RCC 7860 (cell line): ENCODE data around the gene ANTXR1.

Experiments
- DNase-seq: peaks from one replicate; pipeline ENCODE4 v3.0.0-alpha.2; 2015; ENCODE audit warnings: low spot score
- FAIRE-seq: peaks from 2 replicates; lab custom pipeline; 2012; peaks lifted over from hg19 to GRCh38; lab: Jason Lieb, UNC

The ANTXR1 gene

GRCh38 chr2:69201259-69201658 is 188.3 kb downstream of the ANTXR1 start:
- DNase-seq (no peak), FAIRE-seq (no peak)

DNA sequence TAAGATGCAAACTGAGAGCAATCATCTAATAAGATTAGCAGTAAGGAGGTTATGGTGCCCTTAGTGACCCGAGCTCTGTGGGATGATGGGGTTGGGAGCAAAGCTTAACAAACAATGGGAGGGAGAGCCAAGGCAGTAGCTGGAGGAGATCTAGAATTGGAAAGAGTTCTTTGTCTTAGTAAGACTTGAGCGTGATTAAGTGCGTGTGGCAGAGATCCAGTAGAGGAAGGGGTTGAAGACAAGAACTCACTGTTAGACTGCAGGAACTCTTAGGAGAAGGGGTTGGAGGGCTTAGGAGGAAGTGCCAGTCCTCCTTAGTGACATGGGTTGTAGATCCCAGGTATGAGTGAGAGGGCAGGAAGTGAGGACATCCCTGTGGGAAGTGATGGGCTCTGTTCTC is 189.3 kb downstream of the ANTXR1 start:
- DNase-seq (no peak), FAIRE-seq (no peak)

DNA sequence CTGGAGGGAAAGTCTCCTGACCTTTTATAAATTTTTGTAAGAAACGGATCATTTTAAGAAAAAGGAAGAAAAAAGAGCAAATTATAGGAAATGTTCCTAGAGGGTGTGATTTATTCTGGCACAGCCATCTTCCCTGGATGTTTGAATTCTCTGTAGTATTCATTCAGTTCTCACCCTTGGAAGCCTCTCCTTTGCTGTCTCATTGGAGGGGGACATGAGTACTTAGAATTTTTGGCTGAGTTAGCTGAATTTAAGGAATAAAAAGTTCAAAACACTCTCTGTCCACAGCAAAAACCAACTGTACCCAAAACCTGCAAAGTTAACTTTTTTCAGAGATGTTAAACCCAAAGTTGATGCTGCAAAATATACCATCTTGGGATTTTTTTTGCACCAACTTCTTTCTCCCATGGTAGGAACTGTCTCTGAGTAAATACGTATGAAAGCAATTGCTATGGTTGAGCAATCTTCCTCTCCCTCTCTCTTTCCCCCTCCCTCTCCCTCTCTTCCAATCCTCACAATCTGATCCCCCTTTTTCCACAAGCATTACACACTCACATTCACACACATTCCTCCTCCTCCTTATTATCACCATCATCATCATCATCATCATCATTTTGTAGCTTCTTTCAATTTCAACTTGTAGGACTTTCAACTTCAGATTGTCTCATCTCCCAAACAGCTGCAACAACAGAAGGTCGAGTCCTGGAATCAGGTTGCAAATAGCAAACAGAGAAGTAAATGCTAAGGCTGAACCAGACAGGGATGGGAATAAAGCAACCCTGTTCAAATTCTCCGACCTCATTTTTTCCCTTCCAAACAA is 190.4 kb downstream of the ANTXR1 start:
- no peak for FAIRE-seq
- no peak for DNase-seq

DNA sequence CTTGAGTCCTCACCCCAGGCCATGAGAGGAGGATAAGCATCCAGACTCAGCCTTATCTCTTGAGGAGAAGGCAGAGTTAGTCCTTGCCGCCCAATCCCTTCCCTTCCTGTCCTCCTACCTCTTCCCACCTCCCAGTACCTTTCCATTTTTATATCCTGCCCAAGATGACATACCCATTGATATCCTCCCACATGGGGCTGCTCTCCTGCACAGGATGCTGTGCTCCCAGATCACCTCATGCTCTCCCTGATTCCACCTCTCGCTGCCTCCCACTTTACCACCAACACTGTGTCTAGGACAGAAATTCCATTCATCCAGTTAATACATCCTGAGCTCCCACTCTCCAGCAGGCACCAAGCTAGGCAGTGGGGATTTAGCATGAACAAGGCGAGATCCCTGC is 191.7 kb downstream of the ANTXR1 start:
- no peak for DNase-seq
- FAIRE-seq = no peak

DNA sequence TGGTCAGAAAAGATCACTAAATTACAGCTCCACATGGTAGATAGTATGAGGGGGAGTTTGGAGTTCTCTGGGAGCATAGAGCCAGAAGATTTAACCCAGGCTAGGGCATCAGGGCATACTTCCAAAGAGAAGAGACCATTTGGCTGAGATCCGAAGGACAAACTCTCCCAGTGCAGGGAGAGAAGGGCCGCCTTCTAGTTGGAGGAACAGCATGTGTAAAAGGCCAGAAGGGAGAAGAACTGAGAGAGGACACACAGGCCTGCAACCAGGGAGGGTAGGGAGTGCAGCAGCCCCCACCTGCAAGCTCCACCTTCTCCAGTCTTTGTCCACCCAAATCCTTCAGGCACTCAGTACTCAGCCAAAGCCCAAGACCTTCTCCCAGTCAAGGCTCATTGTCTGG is 192.1 kb downstream of the ANTXR1 start:
- FAIRE-seq = no peak
- DNase-seq = no peak

DNA sequence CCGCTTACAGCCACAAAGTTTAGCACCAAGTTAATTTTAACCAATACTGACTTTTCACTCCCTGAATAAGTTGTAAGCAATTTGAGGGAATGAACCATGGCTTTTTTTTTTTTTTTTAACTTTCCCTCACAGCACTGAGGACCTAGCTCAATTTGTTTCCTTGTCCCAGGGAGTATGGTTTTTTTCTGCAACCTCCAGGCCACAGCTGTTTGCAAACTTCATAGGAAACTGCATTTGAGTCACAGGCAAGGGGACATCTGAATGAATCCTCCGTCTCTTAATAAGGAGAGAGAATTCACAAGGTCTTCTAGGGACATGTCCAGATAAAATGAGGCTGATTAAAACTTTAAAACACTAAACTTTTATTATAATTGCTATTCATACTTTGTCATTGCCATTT is 192.5 kb downstream of the ANTXR1 start:
- DNase-seq = no peak
- no peak for FAIRE-seq

GRCh38 chr2:69208023-69208595 is 195.1 kb downstream of the ANTXR1 start:
- FAIRE-seq = no peak
- DNase-seq = no peak

GRCh38 chr2:69209482-69209881 is 196.5 kb downstream of the ANTXR1 start:
- DNase-seq (no peak), FAIRE-seq (no peak)

DNA sequence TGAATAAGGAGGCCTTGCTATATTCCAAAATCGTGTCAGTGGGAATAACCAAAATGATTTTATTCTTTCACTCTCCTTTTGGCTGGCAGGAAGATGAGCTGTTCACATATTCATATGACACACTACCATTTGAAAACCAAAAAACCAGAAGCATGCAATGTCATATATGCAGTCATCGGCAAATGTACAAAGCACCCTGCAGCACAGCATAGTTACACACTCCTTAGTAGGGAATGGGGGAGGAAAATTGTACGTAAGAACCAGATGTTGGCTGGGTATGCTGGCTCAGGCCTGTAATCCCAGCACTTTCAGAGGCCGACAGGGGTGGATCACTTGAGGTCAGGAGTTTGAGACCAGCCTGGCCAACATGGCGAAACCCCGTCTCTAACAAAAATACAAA is 197.4 kb downstream of the ANTXR1 start:
- FAIRE-seq (no peak), DNase-seq (no peak)

GRCh38 chr2:69211048-69211447 is 198.1 kb downstream of the ANTXR1 start:
- DNase-seq = no peak
- FAIRE-seq = no peak

GRCh38 chr2:69211686-69212085 is 198.7 kb downstream of the ANTXR1 start:
- no peak for DNase-seq
- no peak for FAIRE-seq

GRCh38 chr2:69212238-69213028 is 199.5 kb downstream of the ANTXR1 start:
- FAIRE-seq (no peak), DNase-seq (no peak)

- DNase-seq (no peak), FAIRE-seq (no peak)
Observed at GRCh38 chr2:69213201-69213600, 200.2 kb downstream of the ANTXR1 start.

DNA sequence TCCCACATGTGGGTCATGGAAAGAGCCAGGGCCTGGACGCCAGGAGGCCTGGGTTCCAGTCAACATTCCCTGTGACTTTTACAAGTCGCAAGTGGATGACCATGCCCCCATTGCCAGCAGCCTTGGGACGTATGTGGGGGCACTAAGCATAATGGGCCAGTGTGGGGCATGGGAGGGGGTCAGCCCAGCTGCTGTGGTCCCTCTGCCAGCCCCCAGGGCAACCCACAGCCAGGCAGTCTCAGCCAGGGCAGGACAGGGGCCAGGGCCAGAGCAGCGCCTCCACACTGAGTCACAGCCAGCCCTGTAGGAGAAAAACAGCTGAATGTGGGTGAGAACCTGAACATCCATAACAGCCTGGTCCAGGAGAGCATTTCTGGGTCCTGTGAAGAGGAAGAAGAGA is 200.8 kb downstream of the ANTXR1 start:
- no peak for FAIRE-seq

DNA sequence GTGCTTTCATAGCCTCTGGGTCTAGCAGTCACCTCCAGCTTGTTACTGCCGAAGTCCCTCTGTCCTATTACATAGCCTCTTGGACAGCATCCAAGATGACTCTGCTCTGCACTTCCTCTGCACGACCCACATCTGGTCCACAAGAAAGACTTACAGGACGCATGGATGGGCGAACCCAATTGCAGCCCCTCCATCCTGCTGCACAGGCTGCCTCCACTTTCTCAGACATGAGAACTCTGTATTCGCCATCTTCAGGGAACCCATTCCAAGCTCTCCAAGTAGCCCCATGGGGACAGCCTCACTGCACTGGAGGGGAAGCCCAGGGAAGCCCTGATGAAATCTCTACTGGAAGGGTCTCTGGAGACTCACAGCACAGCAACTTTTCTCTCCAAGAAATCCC is 201.9 kb downstream of the ANTXR1 start:
- FAIRE-seq = no peak

More for the DNA sequence above, 200.8 kb downstream of the ANTXR1 start:
- DNase-seq = no peak

DNA sequence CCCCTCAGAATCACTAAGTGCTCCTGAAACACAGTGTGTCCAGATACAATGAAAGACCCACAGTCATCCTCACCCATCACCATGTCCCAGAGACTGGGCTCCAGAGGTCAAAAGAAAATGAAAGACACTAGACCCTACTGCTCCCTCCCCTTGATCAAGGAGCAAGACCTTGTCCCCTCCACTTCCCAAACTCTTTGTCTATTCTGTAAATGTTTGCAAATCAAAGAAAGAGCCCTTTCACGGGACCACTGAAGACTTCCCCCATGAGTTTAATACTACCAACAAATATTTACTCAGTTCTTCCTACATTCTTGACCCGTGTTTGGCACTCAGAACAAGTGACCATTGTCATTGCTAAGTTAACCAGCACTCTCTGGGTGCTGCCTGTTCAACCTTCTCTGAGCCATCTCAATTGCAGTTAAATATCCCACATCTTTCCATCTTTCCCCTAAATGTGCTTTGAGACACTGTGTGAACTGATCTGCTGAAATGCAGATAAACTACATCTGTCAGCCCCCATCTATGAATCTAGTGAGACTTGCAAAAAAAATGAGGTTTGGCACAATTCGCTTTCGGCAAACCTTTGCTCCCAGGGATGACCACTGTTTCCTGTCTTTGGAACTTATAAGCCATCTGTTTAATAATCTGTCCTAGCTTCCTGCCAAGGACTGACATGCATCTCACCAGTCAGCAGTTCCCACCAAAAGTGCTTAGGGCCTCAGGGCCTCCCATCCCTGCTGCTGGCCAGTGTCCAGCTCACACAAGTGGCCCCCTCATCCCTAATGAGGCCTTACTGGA is 203.8 kb downstream of the ANTXR1 start:
- FAIRE-seq (no peak), DNase-seq (no peak)

More for the DNA sequence above, 201.9 kb downstream of the ANTXR1 start:
- DNase-seq = peak; percentile 33

DNA sequence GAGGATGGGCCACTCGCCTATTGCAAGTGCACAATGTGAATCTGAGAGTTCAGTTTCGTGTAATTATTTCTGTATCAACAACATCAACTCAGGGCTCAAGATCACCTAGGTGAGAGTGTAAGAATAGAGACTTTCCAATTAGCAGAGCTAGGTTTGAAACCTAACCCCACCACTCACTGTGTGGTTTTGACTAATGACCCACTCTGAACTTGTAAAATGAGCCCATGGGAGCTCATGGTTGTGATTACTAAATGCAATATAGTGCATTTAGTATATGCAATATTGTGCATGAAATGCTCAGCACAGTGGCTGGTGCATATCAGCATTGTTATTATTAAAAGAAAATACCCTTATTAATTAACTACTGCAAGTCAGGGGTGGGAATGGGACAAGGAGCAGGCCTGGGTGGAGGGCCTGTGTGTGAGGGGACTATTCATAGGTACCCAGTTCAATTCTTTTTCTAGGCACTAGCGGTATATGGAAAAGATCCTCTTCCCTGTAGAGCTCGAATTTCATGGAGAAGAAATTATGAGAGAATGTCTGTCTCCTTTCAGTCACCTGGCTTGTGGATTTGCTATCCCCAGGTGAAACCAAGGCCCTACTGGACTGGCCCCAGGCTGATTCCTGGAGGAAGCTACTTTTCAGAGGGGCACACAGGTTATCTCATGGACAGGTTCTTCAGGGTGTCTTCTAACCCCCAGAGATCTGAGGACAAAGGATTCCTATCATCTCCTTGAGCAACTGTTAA is 204.5 kb downstream of the ANTXR1 start:
- DNase-seq (no peak), FAIRE-seq (no peak)

- DNase-seq = no peak
- FAIRE-seq = no peak
Observed at GRCh38 chr2:69221512-69221911, 208.5 kb downstream of the ANTXR1 start.

- FAIRE-seq (no peak), DNase-seq (no peak)
Observed at GRCh38 chr2:69221960-69222751, 209.2 kb downstream of the ANTXR1 start.
